K562 (cell line): Measurements from ENCODE around the gene ZNF575. TPM values are rescaled to one million over a fixed set of nuclear protein-coding genes. Genes with fewer than 3 reads are reported as not detected.
"Not testable (repeated sequence)": the region's sequence is repeated elsewhere in the genome, so short reads cannot be mapped to it uniquely, and the experiment has no call there.

Experiments
- ATAC-seq: fragments of 200-7000 bp; cut with Tn5 transposase; 3 replicates; pipeline ENCODE4 v1.9.1; 2020; ENCODE audit warnings: moderate library complexity
- BruUV-seq: library from RNA; stranded (reverse); fragments of 400-500 nt; replicated peaks from 2 replicates; lab custom pipeline; 2021; lab: Mats Ljungman, UMichigan
- CTCF ChIA-PET: fragments of 300-600 bp; formaldehyde crosslinking; extraction: SDS; loops from one replicate; lab custom pipeline; 2021; ENCODE audit warnings: low intra/inter-chr PET ratio; lab: Yijun Ruan, JAX
- POLR2A ChIA-PET: fragments of 300-600, 350-650 bp; sonication (Branson Sonifier 250); formaldehyde crosslinking; extraction: SDS; loops from one replicate; lab custom pipeline; 2021; ENCODE audit warnings: antibody characterized with exemption, inconsistent platforms; lab: Yijun Ruan, JAX
- DNase-seq, 4 experiments: peaks; one replicate each; pipeline versions ENCODE4 v3.0.0 to v3.0.0-alpha.2; 2011 to 2018; ENCODE audit warnings: low spot score in 3 of 4, mixed read lengths in 3 of 4; ENCODE audit errors: extremely low read depth in 1 of 4
- FAIRE-seq: peaks from 2 replicates; lab custom pipeline; 2011; peaks lifted over from hg19 to GRCh38; lab: Jason Lieb, UNC
- H2AFZ ChIP-seq: 2 replicates; pipeline ENCODE4 v1.6.0; 2011; ENCODE audit warnings: low read depth, low read length, control low read depth, inconsistent platforms
- H3K27ac ChIP-seq: fragments of 200-600 bp; 3 replicates; pipeline ENCODE4 v1.8.0; 2011; ENCODE audit warnings: low read depth, mild to moderate bottlenecking, control low read depth, inconsistent platforms, low read length, moderate library complexity, mixed read lengths; ENCODE audit errors: extremely low read depth
- H3K27me3 ChIP-seq, 2 experiments: fragments of 300-600 bp in 1 of 2; 2 replicates in 1 of 2; 3 replicates in 1 of 2; pipeline versions ENCODE4 v1.6.0 to v1.8.0; 2011; ENCODE audit warnings: inconsistent platforms in 2 of 2, low read length in 2 of 2, mild to moderate bottlenecking in 1 of 2, mixed read lengths in 1 of 2, moderate library complexity in 1 of 2; ENCODE audit not compliant: control insufficient read depth in 2 of 2, insufficient read depth in 2 of 2
- H3K36me3 ChIP-seq: fragments of 300-600 bp; 3 replicates; pipeline ENCODE4 v1.8.0; 2011; ENCODE audit warnings: mild to moderate bottlenecking, low read length, inconsistent platforms; ENCODE audit not compliant: control insufficient read depth, insufficient read depth
- H3K4me1 ChIP-seq, 2 experiments: fragments of 200-600 bp in 1 of 2; replicated peaks in 1 of 2; 2 replicates in 1 of 2; 3 replicates in 1 of 2; pipeline versions ENCODE4 v1.5.1 to v1.8.0; 2011; ENCODE audit warnings: inconsistent platforms in 2 of 2, low read length in 2 of 2, mild to moderate bottlenecking in 1 of 2, mixed read lengths in 1 of 2, moderate library complexity in 1 of 2; ENCODE audit not compliant: control insufficient read depth in 2 of 2, insufficient read depth in 2 of 2
- H3K4me2 ChIP-seq: 2 replicates; pipeline ENCODE4 v1.6.1; 2011; ENCODE audit warnings: low read length, control low read depth, inconsistent platforms, mixed read lengths; ENCODE audit not compliant: insufficient read depth
- H3K4me3 ChIP-seq: fragments of 200-600 bp; sonication (generic), shearing (Covaris generic); 2 replicates; pipeline ENCODE4 v1.5.1; 2016; ENCODE audit warnings: control low read depth, inconsistent platforms
- H3K79me2 ChIP-seq: fragments of 200-600 bp; 3 replicates; pipeline ENCODE4 v1.8.0; 2011; ENCODE audit warnings: low read length, inconsistent platforms; ENCODE audit not compliant: control insufficient read depth, insufficient read depth
- H3K9ac ChIP-seq, 2 experiments: 2 replicates each; pipeline versions ENCODE4 v1.6.0 to v1.6.1; 2011; ENCODE audit warnings: low read depth in 2 of 2, low read length in 2 of 2, control low read depth in 1 of 2, inconsistent platforms in 1 of 2, mild to moderate bottlenecking in 1 of 2, mixed read lengths in 1 of 2; ENCODE audit not compliant: insufficient read depth in 1 of 2
- H3K9me1 ChIP-seq: one replicate; pipeline ENCODE4 v1.6.0; 2011; ENCODE audit warnings: inconsistent platforms, mild to moderate bottlenecking, low read length, moderate library complexity; ENCODE audit not compliant: control insufficient read depth, insufficient read depth
- H3K9me3 ChIP-seq: replicated peaks from 2 replicates; pipeline ENCODE4 v1.5.1; 2011; ENCODE audit warnings: low read depth, low read length, inconsistent platforms; ENCODE audit not compliant: control insufficient read depth, insufficient read depth
- H4K20me1 ChIP-seq: replicated peaks from 2 replicates; pipeline ENCODE4 v1.6.1; 2011; ENCODE audit warnings: low read length, inconsistent platforms, mixed read lengths; ENCODE audit not compliant: control insufficient read depth, insufficient read depth
- KAT8 ChIP-seq: fragments of 450-650 bp; IDR thresholded peaks from 2 replicates; pipeline ENCODE4 v1.6.1; 2016; ENCODE audit warnings: low read depth, mild to moderate bottlenecking
- PYGO2 ChIP-seq: fragments of 450-650 bp; IDR thresholded peaks from 2 replicates; pipeline ENCODE4 v1.6.1; 2016; ENCODE audit warnings: mild to moderate bottlenecking, missing genetic modification characterization, moderate library complexity, missing compliant biosample characterization
- RFX5 ChIP-seq: IDR thresholded peaks from 2 replicates; pipeline ENCODE4 v1.6.1; 2011; ENCODE audit warnings: low read depth, mild to moderate bottlenecking, improper control_type of control experiment, low read length
- SMAD1 ChIP-seq: fragments of 150-350 bp; IDR thresholded peaks from 2 replicates; pipeline ENCODE4 v1.6.1; 2014; ENCODE audit warnings: low read length, low read depth; ENCODE audit not compliant: partially characterized antibody
- SREBF2 ChIP-seq: sonication (generic); formaldehyde crosslinking; IDR thresholded peaks from 2 replicates; pipeline ENCODE4 v1.4.0; 2020; ENCODE audit warnings: mild to moderate bottlenecking, missing genetic modification reagents
- TAF15 ChIP-seq: fragments of 200-400 bp; formaldehyde crosslinking; IDR thresholded peaks from 2 replicates; pipeline ENCODE4 v1.6.1; 2017; ENCODE audit warnings: mild to moderate bottlenecking, low read depth, low read length, moderate library complexity
- TOE1 ChIP-seq, 2 experiments: fragments of 450-650 bp in 1 of 2; sonication (generic) in 1 of 2; formaldehyde crosslinking in 1 of 2; IDR thresholded peaks; 2 replicates each; pipeline versions ENCODE4 v1.7.1 to v1.8.0; 2016 to 2022; ENCODE audit warnings: borderline replicate concordance in 2 of 2, mild to moderate bottlenecking in 2 of 2, antibody characterized with exemption in 1 of 2, inconsistent platforms in 1 of 2, low read depth in 1 of 2, missing genetic modification reagents in 1 of 2, moderate library complexity in 1 of 2
- ZNF79 ChIP-seq: fragments of 250-450 bp; sonication (Bioruptor Pico); IDR thresholded peaks from 2 replicates; pipeline ENCODE4 v1.4.0; 2020; ENCODE audit warnings: low read depth, mild to moderate bottlenecking, moderate library complexity
- WGBS: fragments of 100-300 bp; shearing (Covaris generic); methylation state at CpG from one replicate; pipeline ENCODE4 v1.1.6; 2016; ENCODE audit warnings: low coverage, mixed read lengths; ENCODE audit not compliant: insufficient coverage; ENCODE audit errors: missing lambda C conversion rate; 5-methylcytosine and 5-hydroxymethylcytosine counted together
- in situ Hi-C: fragments of 300-500 bp; cut with MboI; formaldehyde crosslinking; loops from 4 replicates; pipeline ENCODE4 v1.15.0; 2018; ENCODE audit warnings: inconsistent platforms, mixed read lengths
- intact Hi-C: fragments of 100-400 bp; cut with micrococcal nuclease; formaldehyde crosslinking; loops from 2 replicates; pipeline ENCODE4 v1.14.2; 2022
- polyA plus RNA-seq, 8 experiments: library from polyadenylated mRNA; depleted of rRNA in 4 of 8; stranded (reverse) in 5 of 8; unstranded in 3 of 8; fragments of >200 nt; fragmentation: Nextera tagmentation in 2 of 8; fragmentation: Illumina TruSeq in 1 of 8; extraction: Ambion mirVana in 2 of 8; extraction: Trizol in 1 of 8; gene quantifications; 2 replicates each; pipeline versions ENCODE4 v1.2.1 to v1.2.3, GENCODE V29; 2011 to 2014; ENCODE audit warnings: inconsistent platforms in 1 of 8, missing spikeins in 1 of 8
- total RNA-seq, 7 experiments: library from RNA; depleted of rRNA in 6 of 7; stranded (reverse); fragments of >200 nt in 6 of 7; fragmentation: Illumina TruSeq in 2 of 7; extraction: Trizol in 2 of 7; gene quantifications; 2 replicates each; pipeline versions ENCODE4 v1.2.1 to v1.2.3, GENCODE V29; 2011 to 2021; ENCODE audit warnings: low replicate concordance in 1 of 7
- TF ChIP-seq, protein P1 (sequence below), 2 experiments: fragments of 450-650 bp in 1 of 2; IDR thresholded peaks; 2 replicates each; pipeline ENCODE4 v1.6.1; 2011 to 2017; ENCODE audit warnings: low read depth in 2 of 2, antibody characterized with exemption in 1 of 2, borderline replicate concordance in 1 of 2, low read length in 1 of 2, mild to moderate bottlenecking in 1 of 2, mixed read lengths in 1 of 2; ENCODE audit not compliant: control insufficient read depth in 1 of 2
- TF ChIP-seq, protein P2 (sequence below): fragments of 250-450 bp; sonication (Bioruptor Pico); IDR thresholded peaks from 2 replicates; pipeline ENCODE4 v1.5.1; 2021; ENCODE audit warnings: mild to moderate bottlenecking
- TF ChIP-seq, protein P3 (sequence below): fragments of 250-450 bp; sonication (Bioruptor Pico); IDR thresholded peaks from 2 replicates; pipeline ENCODE4 v1.8.0; 2021; ENCODE audit warnings: moderate library complexity, mild to moderate bottlenecking, inconsistent platforms

ZNF575 gene
- total and polyA plus RNA-seq, 9 of the 15 experiments (the other 6 are each of a cell fraction or from before 2014, with no cell fraction given) = 0.20 to 0.98 (median 0.32) TPM; not detected in 6

DNA sequence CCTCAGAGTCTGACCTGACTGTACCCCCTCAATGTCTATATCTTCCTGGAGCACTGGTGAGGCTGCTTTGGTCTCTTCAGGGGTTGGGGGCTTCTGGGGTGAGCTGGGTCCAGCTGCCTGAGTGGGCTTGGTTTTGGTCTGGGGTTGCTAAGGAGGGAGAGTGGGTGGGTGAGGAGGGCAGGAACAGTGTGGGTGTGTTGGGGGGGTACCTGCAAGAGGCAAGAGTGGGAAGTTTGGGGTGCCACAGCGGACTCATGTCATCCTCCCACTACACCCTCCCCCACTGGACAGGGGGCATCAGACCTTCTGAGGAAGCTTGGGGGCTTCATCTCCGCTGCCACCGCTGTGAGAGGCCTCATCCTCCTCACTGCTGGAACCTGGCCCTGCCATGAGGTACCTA, 13.6 kb downstream of the ZNF575 start:
- Histone ChIP-seq H3K4me2 (no peak overlapping the region), H3K79me2 (no peaks in the 10 kb centered on the region), H2AFZ (no peak overlapping the region), H3K36me3 (peaks cover 55% of the 10 kb centered on the region; the same call in 2 of the 3 replicates), H3K4me3 (no peak overlapping the region), H3K27ac (no peak overlapping the region), H3K9ac (peak overlapping the region in 1 of 2 experiments; percentile 64; a peak in 1 of 4 replicates), H4K20me1 (no peaks in the 10 kb centered on the region), H3K27me3 (no peaks in the 10 kb centered on the region), H3K9me1 (no peaks in the 10 kb centered on the region), H3K4me1 (no peaks in the 10 kb centered on the region; a peak in 1 of 5 replicates), H3K9me3 (no peaks in the 10 kb centered on the region)
- in situ Hi-C loops (no loop called here), intact Hi-C loops (no loop called here)
- POLR2A ChIA-PET = interaction anchor here (0.5 kb wide), 1 partner anchor 102 kb away, joined by 3 read pairs; no protein-coding TSS in a partner anchor
- FAIRE-seq (no peak), ATAC-seq (no peak), DNase-seq (no peak)
- CTCF ChIA-PET = no interaction called here
- 94% methylated on average over 3 of the region's 3 CpGs for WGBS
- BruUV-seq = no TSS peak
- TF ChIP-seq PYGO2 (tag) (no peak), TOE1 (IDR thresholded peaks at IDR 0.05; ENCODE audit: borderline replicate concordance) (no peak), TOE1 (CRISPR knock-in tag; IDR thresholded peaks at IDR 0.05; ENCODE audit: borderline replicate concordance, low read depth) (no peak), TAF15 (no peak), RFX5 (no peak), KAT8 (no peak), ZNF79 (no peak), SMAD1 (no peak), SREBF2 (CRISPR knock-in tag) (no peak)
- TF ChIP-seq, protein P1, sequence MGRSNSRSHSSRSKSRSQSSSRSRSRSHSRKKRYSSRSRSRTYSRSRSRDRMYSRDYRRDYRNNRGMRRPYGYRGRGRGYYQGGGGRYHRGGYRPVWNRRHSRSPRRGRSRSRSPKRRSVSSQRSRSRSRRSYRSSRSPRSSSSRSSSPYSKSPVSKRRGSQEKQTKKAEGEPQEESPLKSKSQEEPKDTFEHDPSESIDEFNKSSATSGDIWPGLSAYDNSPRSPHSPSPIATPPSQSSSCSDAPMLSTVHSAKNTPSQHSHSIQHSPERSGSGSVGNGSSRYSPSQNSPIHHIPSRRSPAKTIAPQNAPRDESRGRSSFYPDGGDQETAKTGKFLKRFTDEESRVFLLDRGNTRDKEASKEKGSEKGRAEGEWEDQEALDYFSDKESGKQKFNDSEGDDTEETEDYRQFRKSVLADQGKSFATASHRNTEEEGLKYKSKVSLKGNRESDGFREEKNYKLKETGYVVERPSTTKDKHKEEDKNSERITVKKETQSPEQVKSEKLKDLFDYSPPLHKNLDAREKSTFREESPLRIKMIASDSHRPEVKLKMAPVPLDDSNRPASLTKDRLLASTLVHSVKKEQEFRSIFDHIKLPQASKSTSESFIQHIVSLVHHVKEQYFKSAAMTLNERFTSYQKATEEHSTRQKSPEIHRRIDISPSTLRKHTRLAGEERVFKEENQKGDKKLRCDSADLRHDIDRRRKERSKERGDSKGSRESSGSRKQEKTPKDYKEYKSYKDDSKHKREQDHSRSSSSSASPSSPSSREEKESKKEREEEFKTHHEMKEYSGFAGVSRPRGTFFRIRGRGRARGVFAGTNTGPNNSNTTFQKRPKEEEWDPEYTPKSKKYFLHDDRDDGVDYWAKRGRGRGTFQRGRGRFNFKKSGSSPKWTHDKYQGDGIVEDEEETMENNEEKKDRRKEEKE (IDR thresholded peaks at IDR 0.05; ENCODE audit: borderline replicate concordance in 1 of 2, control insufficient read depth in 1 of 2, low read depth in 2 of 2, low read length in 1 of 2) = no peak
- TF ChIP-seq, protein P2, sequence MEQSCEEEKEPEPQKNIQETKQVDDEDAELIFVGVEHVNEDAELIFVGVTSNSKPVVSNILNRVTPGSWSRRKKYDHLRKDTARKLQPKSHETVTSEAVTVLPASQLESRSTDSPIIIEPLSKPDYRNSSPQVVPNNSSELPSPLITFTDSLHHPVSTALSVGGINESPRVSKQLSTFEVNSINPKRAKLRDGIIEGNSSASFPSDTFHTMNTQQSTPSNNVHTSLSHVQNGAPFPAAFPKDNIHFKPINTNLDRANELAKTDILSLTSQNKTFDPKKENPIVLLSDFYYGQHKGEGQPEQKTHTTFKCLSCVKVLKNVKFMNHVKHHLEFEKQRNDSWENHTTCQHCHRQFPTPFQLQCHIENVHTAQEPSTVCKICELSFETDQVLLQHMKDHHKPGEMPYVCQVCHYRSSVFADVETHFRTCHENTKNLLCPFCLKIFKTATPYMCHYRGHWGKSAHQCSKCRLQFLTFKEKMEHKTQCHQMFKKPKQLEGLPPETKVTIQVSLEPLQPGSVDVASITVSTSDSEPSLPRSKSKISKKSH (CRISPR knock-in tag) = no peak
- TF ChIP-seq, protein P3, sequence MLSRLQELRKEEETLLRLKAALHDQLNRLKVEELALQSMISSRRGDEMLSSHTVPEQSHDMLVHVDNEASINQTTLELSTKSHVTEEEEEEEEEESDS (CRISPR knock-in tag) = no peak

DNA sequence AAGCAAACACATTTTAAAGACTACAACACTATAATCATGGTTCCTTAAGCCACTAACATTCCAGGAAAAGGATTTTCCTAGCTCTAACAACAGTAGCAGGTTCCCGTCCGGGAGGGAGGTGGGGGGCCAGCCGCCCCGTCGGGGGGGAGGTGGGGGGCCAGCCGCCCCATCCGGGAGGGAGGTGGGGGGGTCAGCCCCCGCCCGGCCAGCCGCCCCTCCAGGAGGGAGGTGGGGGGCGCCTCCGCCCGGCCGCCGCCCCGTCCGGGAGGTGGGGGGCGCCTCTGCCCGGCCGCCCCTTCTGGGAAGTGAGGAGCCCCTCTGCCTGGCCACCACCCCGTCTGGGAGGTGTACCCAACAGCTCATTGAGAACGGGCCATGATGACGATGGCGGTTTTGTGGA, 14.9 kb downstream of the ZNF575 start:
- CTCF ChIA-PET, H2AFZ ChIP-seq, H3K27ac ChIP-seq, DNase-seq, in situ Hi-C loops, ATAC-seq, POLR2A ChIA-PET, BruUV-seq, H3K4me3 ChIP-seq, H3K9me1 ChIP-seq, H4K20me1 ChIP-seq, FAIRE-seq, H3K4me2 ChIP-seq, H3K9me3 ChIP-seq, H3K9ac ChIP-seq, H3K27me3 ChIP-seq, intact Hi-C loops, H3K79me2 ChIP-seq, H3K4me1 ChIP-seq: not testable (repeated sequence)
- WGBS = 72% methylated on average over 2 of the region's 24 CpGs
- H3K36me3 ChIP-seq = peaks cover 55% of the 10 kb centered on the region; the same call in 2 of the 3 replicates
